Loucy (cell line): Measurements from ENCODE around the gene TMEM95.

Experiments used
- H2AFZ ChIP-seq: fragments of 200-600 bp; sonication (generic); 2 replicates; pipeline ENCODE4 v1.6.0; 2016; ENCODE audit warnings: antibody characterized with exemption, mild to moderate bottlenecking, low read length, moderate library complexity
- H3F3A ChIP-seq: fragments of 200-600 bp; 2 replicates; pipeline ENCODE4 v1.6.0; 2016; ENCODE audit warnings: antibody characterized with exemption, low read depth, mild to moderate bottlenecking
- H3K27me3 ChIP-seq: fragments of 200-600 bp; sonication (generic); 2 replicates; pipeline ENCODE4 v1.6.1; 2014; ENCODE audit warnings: low read length, mild to moderate bottlenecking; ENCODE audit not compliant: insufficient read depth, poor library complexity, severe bottlenecking
- H3K36me3 ChIP-seq: fragments of 200-600 bp; sonication (generic); 2 replicates; pipeline ENCODE4 v1.6.1; 2016; ENCODE audit warnings: low read length; ENCODE audit not compliant: insufficient read depth
- H3K4me1 ChIP-seq: fragments of 200-600 bp; sonication (generic); 2 replicates; pipeline ENCODE4 v1.5.1; 2014; ENCODE audit warnings: low read length, mild to moderate bottlenecking; ENCODE audit not compliant: insufficient read depth, poor library complexity, severe bottlenecking
- H3K4me2 ChIP-seq: fragments of 200-600 bp; sonication (generic); 2 replicates; pipeline ENCODE4 v1.6.0; 2014; ENCODE audit warnings: antibody characterized with exemption, low read length, low read depth, mild to moderate bottlenecking; ENCODE audit not compliant: poor library complexity, severe bottlenecking
- H3K4me3 ChIP-seq: fragments of 200-600 bp; sonication (generic); 2 replicates; pipeline ENCODE4 v1.5.1; 2014; ENCODE audit warnings: low read length, mild to moderate bottlenecking, mixed read lengths; ENCODE audit not compliant: poor library complexity, severe bottlenecking
- H3K79me2 ChIP-seq: fragments of 200-600 bp; sonication (generic); 2 replicates; pipeline ENCODE4 v1.6.1; 2014; ENCODE audit warnings: low read length; ENCODE audit not compliant: insufficient read depth
- H3K9ac ChIP-seq: fragments of 200-600 bp; sonication (generic); 2 replicates; pipeline ENCODE4 v1.6.0; 2014; ENCODE audit warnings: mild to moderate bottlenecking, low read depth, low read length, moderate library complexity; ENCODE audit not compliant: poor library complexity, severe bottlenecking
- H3K9me2 ChIP-seq: fragments of 200-600 bp; sonication (generic); replicated peaks from 2 replicates; pipeline ENCODE4 v1.6.1; 2016; ENCODE audit warnings: low read depth, low read length, mixed read lengths
- H3K9me3 ChIP-seq: fragments of 200-600 bp; sonication (generic); 2 replicates; pipeline ENCODE4 v1.6.1; 2014; ENCODE audit warnings: mild to moderate bottlenecking, antibody characterized with exemption, low read length, low read depth; ENCODE audit not compliant: insufficient read depth
- H4K20me1 ChIP-seq: fragments of 200-600 bp; sonication (generic); 2 replicates; pipeline ENCODE4 v1.6.0; 2014; ENCODE audit warnings: antibody characterized with exemption, low read length, mild to moderate bottlenecking; ENCODE audit not compliant: insufficient read depth, poor library complexity, severe bottlenecking
- CTCF ChIP-seq: fragments of 200-600 bp; sonication (generic); conservative IDR thresholded peaks from 2 replicates; pipeline ENCODE4 v1.5.1; 2014; ENCODE audit warnings: mild to moderate bottlenecking, antibody characterized with exemption, low read length
- EZH2phosphoT487 ChIP-seq: fragments of 200-600 bp; IDR thresholded peaks from 2 replicates; pipeline ENCODE4 v1.6.1; 2018; ENCODE audit warnings: antibody characterized with exemption, mild to moderate bottlenecking, moderate library complexity, borderline replicate concordance

Gene TMEM95

GRCh38 chr17:7340179-7340578, 14.8 kb upstream of the TMEM95 start:
- H3K4me2 ChIP-seq: peak overlapping the region; percentile 28
- peaks cover 43% of the 10 kb centered on the region for H4K20me1 ChIP-seq
- no peak overlapping the region for H3K9ac ChIP-seq
- no peak overlapping the region for H2AFZ ChIP-seq
- no peaks in the 10 kb centered on the region for H3K9me2 ChIP-seq
- H3K27me3 ChIP-seq: no peaks in the 10 kb centered on the region
- peaks cover 33% of the 10 kb centered on the region for H3K4me1 ChIP-seq
- TF ChIP-seq CTCF (no peak), EZH2phosphoT487 (no peak)
- no peak overlapping the region for H3K4me3 ChIP-seq
- H3F3A ChIP-seq: 0 out of 2 replicates have a peak, but pooled peaks cover 2% of the 10 kb centered on the region
- peaks cover 17% of the 10 kb centered on the region; the same call in 1 of the 2 replicates for H3K36me3 ChIP-seq
- H3K9me3 ChIP-seq: no peaks in the 10 kb centered on the region
- H3K79me2 ChIP-seq: peaks cover 67% of the 10 kb centered on the region

GRCh38 chr17:7341842-7342241, 13.1 kb upstream of the TMEM95 start:
- Histone ChIP-seq H3K36me3 (peaks cover 27% of the 10 kb centered on the region; the same call in 1 of the 2 replicates), H3K4me2 (no peak overlapping the region), H3K9me2 (no peaks in the 10 kb centered on the region), H3F3A (no peaks in the 10 kb centered on the region), H3K9ac (no peak overlapping the region), H3K4me3 (no peak overlapping the region), H2AFZ (no peak overlapping the region), H3K9me3 (no peaks in the 10 kb centered on the region), H4K20me1 (peaks cover 53% of the 10 kb centered on the region), H3K79me2 (peaks cover 52% of the 10 kb centered on the region), H3K27me3 (no peaks in the 10 kb centered on the region), H3K4me1 (peaks cover 22% of the 10 kb centered on the region)
- no peak for TF ChIP-seq EZH2phosphoT487
- TF ChIP-seq CTCF: no peak

- H3K79me2 ChIP-seq: peaks cover 38% of the 10 kb centered on the region
- no peak overlapping the region for H3K9ac ChIP-seq
- H3K36me3 ChIP-seq: peaks cover 38% of the 10 kb centered on the region; the same call in 1 of the 2 replicates
- H3F3A ChIP-seq: no peaks in the 10 kb centered on the region
- H3K9me2 ChIP-seq: no peaks in the 10 kb centered on the region
- no peak overlapping the region for H2AFZ ChIP-seq
- peaks cover 13% of the 10 kb centered on the region for H3K4me1 ChIP-seq
- peaks cover 50% of the 10 kb centered on the region for H4K20me1 ChIP-seq
- no peaks in the 10 kb centered on the region for H3K9me3 ChIP-seq
- H3K4me3 ChIP-seq: no peak overlapping the region
- H3K4me2 ChIP-seq: no peak overlapping the region
- TF ChIP-seq CTCF: no peak
- no peak for TF ChIP-seq EZH2phosphoT487
- no peaks in the 10 kb centered on the region for H3K27me3 ChIP-seq
Observed at GRCh38 chr17:7343250-7343649, 11.7 kb upstream of the TMEM95 start.
